D341Med (cell line): ENCODE data around the gene PPP4C.
A peak's percentile ranks its signal among the peaks of the same experiment; 100 is the strongest.
"Not testable (repeated sequence)": the region's sequence is repeated elsewhere in the genome, so short reads cannot be mapped to it uniquely, and the experiment has no call there.

Source experiments
- DNase-seq: peaks from one replicate; pipeline ENCODE4 v3.0.0; 2012; ENCODE audit warnings: low spot score

The PPP4C gene

GRCh38 chr16:30096862-30097563, 21.2 kb downstream of the PPP4C start:
- DNase-seq: no peak

DNA sequence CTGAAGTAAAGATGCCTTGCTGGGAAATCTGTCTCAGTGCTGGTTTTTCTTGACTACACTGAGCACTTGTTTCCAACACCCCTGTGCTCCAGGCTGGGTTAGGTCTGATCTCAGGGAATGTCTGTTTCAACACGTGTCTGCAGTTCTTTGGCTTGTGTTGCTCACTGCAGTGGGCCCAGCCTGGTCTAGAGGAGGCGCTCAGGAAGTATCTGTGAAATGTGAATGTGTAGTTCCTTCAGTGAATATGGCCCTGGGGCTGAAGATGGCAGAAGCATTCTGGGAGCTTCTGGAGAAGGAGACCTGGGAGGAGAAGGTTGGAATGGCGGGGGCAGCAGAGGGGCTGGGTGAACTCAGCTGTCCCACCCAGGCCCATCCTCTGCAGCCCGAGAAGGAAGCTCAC, 28.3 kb downstream of the PPP4C start:
- no peak for DNase-seq

DNA sequence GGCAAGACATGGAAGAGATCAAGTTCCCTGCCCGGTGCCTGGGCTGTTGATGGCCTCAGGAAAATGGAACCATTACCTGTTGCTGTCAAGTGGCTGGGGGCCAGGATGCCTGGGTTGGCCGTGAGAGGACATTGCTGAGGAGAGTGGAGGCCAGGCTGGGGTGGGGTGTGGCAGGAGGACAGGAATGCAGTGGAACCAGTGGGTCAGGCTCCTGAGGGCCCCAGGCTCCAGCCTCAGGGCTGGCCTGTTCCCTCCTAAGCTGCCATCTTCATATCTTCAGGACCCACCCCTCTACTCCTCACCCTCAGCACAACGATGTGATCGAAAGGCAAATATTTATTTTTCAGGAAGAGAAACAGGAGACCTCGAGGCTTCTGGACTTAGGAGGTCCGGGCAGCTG, 28.7 kb downstream of the PPP4C start:
- no peak for DNase-seq

DNA sequence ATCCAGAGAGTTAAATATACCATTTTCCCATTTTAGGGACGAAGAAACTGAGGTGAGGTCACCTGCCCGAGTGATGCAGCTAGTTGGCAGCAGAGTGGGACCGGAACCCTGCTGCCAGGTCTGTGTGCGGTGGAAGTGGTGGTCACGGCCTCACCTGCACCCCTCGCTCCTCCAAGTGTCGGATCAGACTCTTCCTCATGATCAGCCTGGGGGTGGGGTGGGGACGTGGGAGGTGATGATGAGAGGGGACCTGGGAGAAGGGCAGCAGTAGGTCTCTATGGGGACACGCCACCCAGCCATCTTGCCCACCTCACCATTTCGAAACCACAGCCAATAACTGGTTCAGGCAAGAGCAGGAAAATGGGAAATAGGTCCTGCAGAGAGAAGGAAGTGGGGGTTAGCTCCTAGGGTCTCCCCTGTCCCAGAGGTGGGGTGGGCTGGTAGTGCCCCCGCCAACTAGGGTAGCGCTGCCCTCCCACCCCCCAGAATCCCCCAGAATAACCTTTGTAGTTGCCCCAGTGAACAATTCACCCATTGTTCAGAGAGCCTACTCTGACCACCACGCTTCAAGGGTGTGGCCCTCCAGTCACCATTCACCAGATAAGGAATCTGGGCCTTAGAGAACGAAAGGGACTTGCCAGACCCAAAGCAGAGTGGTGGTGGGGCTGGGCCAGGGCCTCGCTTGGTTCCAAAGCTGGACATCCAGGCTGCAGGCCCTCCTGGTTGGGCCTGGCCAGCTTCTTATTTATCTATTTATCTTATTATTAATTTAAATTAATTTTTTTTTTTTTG, 32.5 kb downstream of the PPP4C start:
- no peak for DNase-seq

GRCh38 chr16:30110661-30111060, 34.9 kb downstream of the PPP4C start:
- DNase-seq: peak; percentile 64

- DNase-seq: peak; percentile 75
Observed at GRCh38 chr16:30112197-30113030, 36.6 kb downstream of the PPP4C start.

GRCh38 chr16:30113031-30113710, 37.4 kb downstream of the PPP4C start, which contains the start of gene GDPD3:
Gene GDPD3 (minus strand): TSS chr16:30113537. CDS start chr16:30113478, 59 bp downstream.
- DNase-seq: no peak

GRCh38 chr16:30113711-30114333, 38.0 kb downstream of the PPP4C start:
- no peak for DNase-seq

- no peak for DNase-seq
Observed at GRCh38 chr16:30114411-30114810, 38.6 kb downstream of the PPP4C start.

DNA sequence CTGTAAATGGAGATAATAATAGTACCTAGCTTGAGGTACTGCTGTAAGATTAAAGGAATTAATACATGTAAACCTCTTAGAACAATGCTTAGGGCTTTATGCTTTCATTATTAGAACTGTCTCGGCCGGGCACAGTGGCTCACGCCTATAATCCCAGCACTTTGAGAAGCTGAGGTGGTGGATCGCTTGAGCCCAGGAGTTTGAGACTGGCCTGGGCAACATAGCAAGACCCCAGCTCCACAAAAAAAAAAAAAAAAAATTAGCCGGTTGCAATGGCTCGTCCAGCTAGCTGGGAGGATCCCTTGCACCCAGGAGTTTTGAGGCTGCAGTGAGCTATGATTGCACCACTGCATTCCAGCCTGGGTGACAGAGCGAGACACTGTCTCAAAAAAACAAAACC, 39.0 kb downstream of the PPP4C start:
- DNase-seq: not testable (repeated sequence)

GRCh38 chr16:30115238-30115637, 39.4 kb downstream of the PPP4C start:
- no peak for DNase-seq

- no peak for DNase-seq
Observed at GRCh38 chr16:30116291-30117207, 40.8 kb downstream of the PPP4C start.

- DNase-seq: no peak
Observed at GRCh38 chr16:30117768-30118167, 42.0 kb downstream of the PPP4C start.

- DNase-seq: no peak
Observed at GRCh38 chr16:30119428-30119827, 43.6 kb downstream of the PPP4C start.

GRCh38 chr16:30120340-30121105, 44.7 kb downstream of the PPP4C start:
- DNase-seq: no peak

- no peak for DNase-seq
Observed at GRCh38 chr16:30121741-30122571, 46.2 kb downstream of the PPP4C start.

DNA sequence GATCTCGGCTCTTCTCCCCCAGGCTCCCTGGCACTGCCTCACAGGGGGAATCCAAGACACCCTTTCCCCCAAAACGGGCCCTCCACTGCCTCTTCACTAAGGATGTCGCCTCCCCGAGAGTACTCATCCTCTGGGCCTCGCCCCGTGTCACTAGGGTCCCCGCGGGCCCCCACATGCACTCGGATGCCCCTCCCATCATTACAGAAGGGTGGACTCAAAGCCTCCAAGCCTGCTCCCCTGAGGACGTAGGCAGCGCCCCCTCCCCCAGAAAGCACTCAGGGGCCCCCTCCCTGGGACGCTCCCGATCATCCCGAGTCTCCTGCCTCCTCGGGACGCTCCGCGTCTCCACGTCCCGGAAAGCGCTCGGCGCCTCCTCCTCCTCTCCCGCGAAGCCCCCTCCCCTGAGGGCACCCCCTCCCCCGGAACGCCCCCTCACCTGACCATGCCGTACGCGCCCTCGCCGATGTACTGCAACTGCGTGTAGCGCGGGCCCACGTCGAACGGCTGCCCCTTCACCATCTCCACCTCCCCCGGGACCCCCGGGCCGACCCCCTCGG, 46.9 kb downstream of the PPP4C start:
- DNase-seq: no peak

DNA sequence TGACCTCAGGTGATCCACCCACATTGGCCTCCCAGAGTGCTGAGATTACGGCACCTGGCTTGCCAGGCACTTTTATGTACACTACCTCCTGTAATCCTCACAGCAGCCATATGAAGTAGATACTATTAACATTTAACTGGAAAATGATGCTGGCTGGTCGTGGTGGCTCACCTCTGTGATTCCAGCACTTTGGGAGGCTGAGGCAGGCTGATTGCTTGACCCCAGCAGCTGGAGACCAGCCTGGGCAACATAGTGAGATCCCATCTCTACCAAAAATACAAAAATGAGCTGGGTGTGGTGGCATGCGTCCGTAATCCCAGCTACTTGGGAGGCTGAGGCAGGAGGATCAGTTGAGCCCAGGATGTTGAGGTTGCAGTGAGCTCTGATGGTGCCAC, 49.2 kb downstream of the PPP4C start:
- no peak for DNase-seq
